Small intestine (tissue), 7 donors: ENCODE measurements around the gene CAMK2D. TPM values are rescaled to one million over a fixed set of nuclear protein-coding genes. Genes with fewer than 3 reads are reported as not detected.
A peak's percentile ranks its signal among the peaks of the same experiment; 100 is the strongest.

Experiments
- DNase-seq, 2 donors: peaks; one replicate each; pipeline versions ENCODE4 v3.0.0 to v3.0.0-alpha.2; 2013
- FAIRE-seq: peaks from 2 replicates; lab custom pipeline; 2012; peaks lifted over from hg19 to GRCh38; lab: Jason Lieb, UNC
- H3K27ac ChIP-seq, 3 donors: one replicate each; pipeline ENCODE4 v1.5.1; 2013; ENCODE audit warnings: low read length in 2 of 3, mild to moderate bottlenecking in 2 of 3, control low read depth in 1 of 3, inconsistent platforms in 1 of 3, low read depth in 1 of 3, moderate library complexity in 1 of 3
- H3K27me3 ChIP-seq, 3 donors: one replicate each; pipeline ENCODE4 v1.6.1; 2013; ENCODE audit warnings: low read length in 3 of 3, inconsistent platforms in 1 of 3; ENCODE audit not compliant: control insufficient read depth in 3 of 3, insufficient read depth in 3 of 3
- H3K36me3 ChIP-seq, 3 donors: one replicate each; pipeline ENCODE4 v1.6.1; 2013; ENCODE audit warnings: low read length in 3 of 3, inconsistent platforms in 1 of 3, low read depth in 1 of 3, mild to moderate bottlenecking in 1 of 3, moderate library complexity in 1 of 3; ENCODE audit not compliant: control insufficient read depth in 3 of 3, insufficient read depth in 2 of 3
- H3K4me1 ChIP-seq, 3 donors: one replicate each; pipeline ENCODE4 v1.6.1; 2013; ENCODE audit warnings: low read length in 2 of 3, inconsistent platforms in 1 of 3, low read depth in 1 of 3, mild to moderate bottlenecking in 1 of 3, moderate library complexity in 1 of 3; ENCODE audit not compliant: control insufficient read depth in 3 of 3, insufficient read depth in 2 of 3
- H3K4me3 ChIP-seq, 3 donors: one replicate each; pipeline ENCODE4 v1.5.1; 2013; ENCODE audit warnings: low read length in 3 of 3, control low read depth in 1 of 3, inconsistent platforms in 1 of 3, low read depth in 1 of 3, mild to moderate bottlenecking in 1 of 3, moderate library complexity in 1 of 3
- H3K9me3 ChIP-seq, 2 donors: one replicate each; pipeline ENCODE4 v1.6.1; 2013; ENCODE audit warnings: low read depth in 1 of 2, low read length in 1 of 2; ENCODE audit not compliant: control insufficient read depth in 2 of 2, insufficient read depth in 1 of 2
- WGBS, 3 donors: extraction: QIAGEN DNeasy Blood & Tissue Kit; methylation state at CpG; one replicate each; pipeline ENCODE4 v1.1.7; 2013; 5-methylcytosine and 5-hydroxymethylcytosine counted together
- polyA plus RNA-seq, 4 donors: library from polyadenylated mRNA; stranded (reverse) in 3 of 4; unstranded in 1 of 4; fragments of 200-250 nt in 3 of 4; fragments of 120-200 nt in 1 of 4; gene quantifications; one replicate each; pipeline versions ENCODE4 v1.2.1 to v1.2.3, GENCODE V29; 2013
- donor health status: healthy with polysubstance abuse.
- donor health status: control.
- donor health status: control.
- donor health status: Bipolar disorder and iron deficiency.
- donor health status: healthy.

CAMK2D gene
- polyA plus RNA-seq, 4 donors: 21.1 to 81.1 (median 24.0) TPM

- no peaks in the 10 kb centered on the region for H3K36me3 ChIP-seq
- WGBS, 3 donors: 75 to 94% (median 84%) methylated on average over 1 of the region's 1 CpG
- no peak for FAIRE-seq
Measured at GRCh38 chr4:113628711-113629110, 132.8 kb downstream of the CAMK2D start.

GRCh38 chr4:113627321-113627720, 134.2 kb downstream of the CAMK2D start:
- Histone ChIP-seq H3K9me3 (no peaks in the 10 kb centered on the region), H3K4me3 (no peak overlapping the region), H3K27me3 (no peaks in the 10 kb centered on the region), H3K36me3 (peaks cover 0 to 2% (median 0%) of the 10 kb centered on the region in 3 donors), H3K27ac (no peak overlapping the region), H3K4me1 (peaks cover 0 to 4% (median 0%) of the 10 kb centered on the region in 3 donors)
- DNase-seq (no peak), FAIRE-seq (no peak)

More at GRCh38 chr4:113628711-113629110, 132.8 kb downstream of the CAMK2D start:
- Histone ChIP-seq H3K4me3 (no peak overlapping the region), H3K9me3 (no peaks in the 10 kb centered on the region), H3K27ac (no peak overlapping the region), H3K4me1 (peaks cover 0 to 4% (median 0%) of the 10 kb centered on the region in 3 donors), H3K27me3 (no peaks in the 10 kb centered on the region)
- no peak for DNase-seq

DNA sequence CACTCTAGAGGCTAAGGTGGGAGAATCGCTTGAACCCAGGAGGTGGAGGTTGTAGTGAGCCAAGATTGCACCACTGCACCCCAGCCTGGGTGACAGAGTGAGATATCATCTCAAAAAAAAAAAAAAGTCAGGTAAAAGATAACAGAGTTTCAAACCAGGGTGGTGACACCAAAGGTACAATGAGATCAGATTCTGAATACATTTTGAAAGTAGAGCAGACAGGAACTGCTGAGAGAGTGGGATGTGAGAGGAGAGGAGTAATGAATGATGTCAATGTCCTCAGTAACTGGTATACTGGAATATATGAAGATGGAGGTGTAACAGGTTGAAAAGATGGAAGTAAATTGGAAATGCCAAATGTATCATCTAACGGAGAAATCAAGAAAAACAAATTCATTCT, 135.6 kb downstream of the CAMK2D start:
- no peaks in the 10 kb centered on the region for H3K9me3 ChIP-seq
- no peak overlapping the region for H3K27ac ChIP-seq
- DNase-seq: no peak
- no peak for FAIRE-seq
- no peak overlapping the region for H3K4me3 ChIP-seq
- WGBS, 3 donors: 92 to 99% (median 98%) methylated on average over 2 of the region's 2 CpGs
- peaks cover 0 to 4% (median 0%) of the 10 kb centered on the region in 3 donors for H3K36me3 ChIP-seq
- peaks cover 0 to 4% (median 0%) of the 10 kb centered on the region in 3 donors for H3K4me1 ChIP-seq
- no peaks in the 10 kb centered on the region for H3K27me3 ChIP-seq

DNA sequence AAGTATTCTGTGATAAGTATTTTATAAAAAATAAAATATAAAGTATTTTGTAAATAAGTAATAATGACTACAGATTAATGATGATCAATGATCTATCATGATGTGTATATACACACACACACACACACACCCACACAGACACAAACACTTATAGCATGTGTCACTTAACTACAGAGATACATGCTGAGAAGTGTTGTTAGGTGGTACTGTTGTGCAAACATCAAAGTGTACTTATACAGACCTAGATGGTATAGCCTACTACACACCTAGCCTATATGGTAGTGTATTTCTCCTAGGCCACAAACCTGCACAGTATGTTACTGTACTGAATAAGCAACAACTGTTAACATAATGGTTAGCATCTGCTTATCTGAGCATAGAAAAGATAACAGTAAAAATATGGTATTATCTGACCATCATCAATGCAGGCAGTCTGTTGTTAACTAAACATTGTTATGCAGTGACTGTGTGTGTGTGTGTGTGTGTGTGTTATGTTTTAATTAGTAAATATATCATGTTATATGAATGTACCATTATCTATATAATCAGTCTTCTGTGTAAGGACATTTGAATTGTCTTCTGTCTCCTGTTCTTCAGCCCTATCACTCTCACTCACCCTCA, 138.2 kb downstream of the CAMK2D start:
- Histone ChIP-seq H3K9me3 (no peaks in the 10 kb centered on the region), H3K27me3 (no peaks in the 10 kb centered on the region), H3K4me1 (no peaks in the 10 kb centered on the region), H3K36me3 (peaks cover 0 to 4% (median 0%) of the 10 kb centered on the region in 3 donors), H3K4me3 (no peak overlapping the region), H3K27ac (no peak overlapping the region)
- DNase-seq (no peak), FAIRE-seq (no peak)

- Histone ChIP-seq H3K27ac (no peak overlapping the region), H3K27me3 (no peaks in the 10 kb centered on the region), H3K4me1 (no peaks in the 10 kb centered on the region), H3K4me3 (no peak overlapping the region), H3K36me3 (peaks cover 0 to 6% (median 0%) of the 10 kb centered on the region in 3 donors), H3K9me3 (no peaks in the 10 kb centered on the region)
- FAIRE-seq: no peak
- no peak for DNase-seq
- 92 to 97% (median 94%) methylated on average over 2 of the region's 2 CpGs for WGBS, 3 donors
Measured at GRCh38 chr4:113621633-113622032, 139.9 kb downstream of the CAMK2D start.

DNA sequence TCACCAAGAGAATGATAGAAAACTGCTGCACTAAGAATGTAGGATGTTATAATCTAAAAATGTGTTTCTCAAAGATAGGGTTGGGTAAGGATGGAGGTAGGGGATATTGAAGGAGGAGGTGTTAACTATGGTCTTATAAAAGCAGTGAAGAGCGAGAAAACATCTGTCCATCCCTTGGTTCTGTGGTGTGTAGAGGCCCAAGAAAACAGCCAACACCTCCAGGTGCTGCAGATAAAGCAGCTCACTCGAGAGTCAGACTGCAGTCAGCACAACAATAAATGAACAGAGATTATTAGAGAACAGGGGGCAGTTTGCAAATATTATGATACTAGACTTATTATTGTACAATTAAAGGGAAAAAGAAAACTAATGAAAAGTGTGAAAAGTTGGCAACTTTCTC, 141.5 kb downstream of the CAMK2D start:
- H3K36me3 ChIP-seq: peaks cover 0 to 6% (median 0%) of the 10 kb centered on the region in 3 donors
- DNase-seq (no peak), FAIRE-seq (no peak)
- 78 to 86% (median 86%) methylated on average over 2 of the region's 2 CpGs for WGBS, 3 donors
- no peak overlapping the region for H3K27ac ChIP-seq
- H3K4me3 ChIP-seq: no peak overlapping the region
- H3K4me1 ChIP-seq: no peaks in the 10 kb centered on the region
- H3K9me3 ChIP-seq: no peaks in the 10 kb centered on the region
- no peaks in the 10 kb centered on the region for H3K27me3 ChIP-seq

DNA sequence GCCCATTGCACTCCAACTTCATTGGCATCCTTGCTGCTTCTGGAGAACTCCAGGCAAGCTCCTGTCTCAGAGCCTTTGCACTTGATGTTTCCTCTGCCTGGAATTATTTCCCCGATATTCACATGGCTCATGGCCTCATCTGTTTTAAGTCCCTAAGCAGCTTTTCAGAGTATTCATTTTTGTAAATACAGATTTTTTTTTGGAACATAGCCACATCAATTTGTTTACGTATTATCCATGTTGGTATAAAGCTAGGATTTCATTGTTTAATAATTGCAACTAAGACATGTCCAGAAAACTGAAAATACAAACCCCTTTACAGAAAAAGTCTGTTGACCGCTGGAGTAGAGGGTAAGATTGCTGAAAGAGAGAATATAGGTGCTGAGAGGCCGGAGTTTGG, 142.0 kb downstream of the CAMK2D start:
- FAIRE-seq: no peak

DNA sequence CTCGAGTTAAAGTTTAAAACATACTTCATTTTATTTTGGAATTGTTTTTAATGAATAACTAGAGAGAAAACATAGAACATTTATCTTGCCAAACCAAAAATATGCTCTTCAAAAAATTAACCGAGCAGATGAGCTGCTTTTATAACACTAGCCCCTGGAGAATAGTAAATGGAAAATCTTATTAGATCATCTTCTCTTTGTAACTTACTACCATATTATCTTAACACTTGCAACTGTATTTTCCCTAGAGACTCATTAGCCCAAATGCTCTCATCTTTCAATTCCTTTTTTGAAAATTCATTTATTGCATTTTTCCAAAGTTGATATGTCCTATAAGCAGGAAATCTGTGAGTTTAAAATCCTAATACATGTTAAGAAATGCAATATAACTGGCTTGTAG, 143.3 kb downstream of the CAMK2D start:
- Histone ChIP-seq H3K4me3 (no peak overlapping the region), H3K27ac (no peak overlapping the region), H3K9me3 (no peaks in the 10 kb centered on the region), H3K27me3 (no peaks in the 10 kb centered on the region), H3K4me1 (peaks cover 0 to under 1% (median 0%) of the 10 kb centered on the region in 3 donors), H3K36me3 (peaks cover 0 to 6% (median 0%) of the 10 kb centered on the region in 3 donors)
- FAIRE-seq (no peak), DNase-seq (no peak)
- WGBS, 3 donors: 54 to 80% (median 72%) methylated on average over 2 of the region's 2 CpGs

More for the DNA sequence above, 142.0 kb downstream of the CAMK2D start:
- no peak overlapping the region for H3K4me3 ChIP-seq
- DNase-seq: no peak
- peak overlapping the region in 1 of 3 donors; percentile 3 for H3K27ac ChIP-seq
- H3K36me3 ChIP-seq: peaks cover 0 to 6% (median 0%) of the 10 kb centered on the region in 3 donors
- H3K9me3 ChIP-seq: no peaks in the 10 kb centered on the region
- WGBS, 3 donors: 80 to 96% (median 94%) methylated on average over 4 of the region's 4 CpGs
- H3K27me3 ChIP-seq: no peaks in the 10 kb centered on the region
- H3K4me1 ChIP-seq: no peaks in the 10 kb centered on the region

DNA sequence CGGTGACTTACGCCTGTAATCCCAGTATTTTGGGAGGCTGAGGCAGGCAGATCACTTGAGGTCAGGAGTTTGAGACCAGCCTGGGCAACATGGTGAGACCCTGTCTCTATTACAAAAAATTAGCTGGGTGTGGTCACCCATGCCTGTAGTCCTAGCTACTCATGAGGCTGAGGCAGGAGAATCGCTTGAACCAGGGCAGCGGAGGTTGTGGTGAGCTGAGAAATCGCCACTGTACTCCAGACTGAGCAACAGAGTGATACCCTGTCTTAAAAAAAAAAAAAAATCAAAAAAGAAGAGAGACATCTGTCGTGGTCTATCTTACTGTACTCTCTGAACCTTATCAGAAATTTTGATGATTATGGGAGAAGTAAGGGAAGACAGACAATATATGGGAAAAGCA, 144.3 kb downstream of the CAMK2D start:
- Histone ChIP-seq H3K9me3 (no peaks in the 10 kb centered on the region), H3K4me3 (no peak overlapping the region), H3K27ac (no peak overlapping the region), H3K27me3 (no peaks in the 10 kb centered on the region), H3K4me1 (peaks cover 0 to 1% (median 0%) of the 10 kb centered on the region in 3 donors), H3K36me3 (peaks cover 0 to 3% (median 0%) of the 10 kb centered on the region in 3 donors)
- WGBS, 3 donors: 93 to 97% (median 97%) methylated on average over 6 of the region's 6 CpGs
- FAIRE-seq (no peak), DNase-seq (no peak)
